G401 (cell line): ENCODE results near the gene PNMT. TPM values are rescaled to one million over a fixed set of nuclear protein-coding genes. Genes with fewer than 3 reads are reported as not detected.
"Not testable (repeated sequence)": the region's sequence is repeated elsewhere in the genome, so short reads cannot be mapped to it uniquely, and the experiment has no call there.

Experiments used
- DNase-seq: peaks from one replicate; pipeline ENCODE4 v3.0.0-alpha.2; 2015; ENCODE audit warnings: low spot score
- in situ Hi-C: cut with HindIII; loops from 2 replicates; pipeline ENCODE4 v1.10.0; 2016; ENCODE audit warnings: low sequenced_read_pairs, mixed read lengths
- total RNA-seq: library from RNA; depleted of rRNA; stranded (reverse); fragments of >200 nt; shearing (Covaris generic); gene quantifications from 2 replicates; pipeline ENCODE4 v1.2.3, GENCODE V29; 2014

The PNMT gene
- total RNA-seq, 1 experiment from 2014 or later = not detected

GRCh38 chr17:39701012-39701783 lies 32.9 kb downstream of the PNMT start:
- DNase-seq = no peak
- in situ Hi-C loops = no loop called here

GRCh38 chr17:39701784-39702422 lies 33.6 kb downstream of the PNMT start:
- no peak for DNase-seq
- in situ Hi-C loops = no loop called here

GRCh38 chr17:39702901-39703893 lies 34.9 kb downstream of the PNMT start:
- no peak for DNase-seq
- in situ Hi-C loops = no loop called here

GRCh38 chr17:39703913-39704312 lies 35.7 kb downstream of the PNMT start:
- DNase-seq = no peak
- in situ Hi-C loops = no loop called here

- no peak for DNase-seq
- in situ Hi-C loops = no loop called here
Observed at GRCh38 chr17:39704821-39705551, 36.7 kb downstream of the PNMT start.

GRCh38 chr17:39705786-39706348 lies 37.6 kb downstream of the PNMT start:
- DNase-seq = no peak
- in situ Hi-C loops = no loop called here

GRCh38 chr17:39706383-39706782 lies 38.1 kb downstream of the PNMT start:
- in situ Hi-C loops = no loop called here

GRCh38 chr17:39706921-39707337 lies 38.7 kb downstream of the PNMT start:
- in situ Hi-C loops = no loop called here
- no peak for DNase-seq

More at GRCh38 chr17:39706383-39706782, 38.1 kb downstream of the PNMT start:
- no peak for DNase-seq

- in situ Hi-C loops = no loop called here
- DNase-seq = no peak
Observed at GRCh38 chr17:39709319-39709997, 41.2 kb downstream of the PNMT start.

- no peak for DNase-seq
- in situ Hi-C loops = no loop called here
Observed at GRCh38 chr17:39709998-39710964, 42.0 kb downstream of the PNMT start.

- in situ Hi-C loops = not testable (repeated sequence)
Observed at GRCh38 chr17:39711071-39711470, 42.8 kb downstream of the PNMT start.

GRCh38 chr17:39711851-39712250 lies 43.6 kb downstream of the PNMT start:
- in situ Hi-C loops = no loop called here

More at GRCh38 chr17:39711071-39711470, 42.8 kb downstream of the PNMT start:
- not testable (repeated sequence) for DNase-seq

GRCh38 chr17:39714234-39714633 lies 46.0 kb downstream of the PNMT start:
- in situ Hi-C loops = no loop called here
- DNase-seq = no peak

More at GRCh38 chr17:39711851-39712250, 43.6 kb downstream of the PNMT start:
- DNase-seq = no peak

GRCh38 chr17:39715375-39716072 lies 47.3 kb downstream of the PNMT start:
- DNase-seq = no peak
- in situ Hi-C loops = no loop called here

- in situ Hi-C loops = no loop called here
- no peak for DNase-seq
Observed at GRCh38 chr17:39716073-39716818, 48.0 kb downstream of the PNMT start.
